ENCODE measurements around the gene NCKAP5L.

DNA sequence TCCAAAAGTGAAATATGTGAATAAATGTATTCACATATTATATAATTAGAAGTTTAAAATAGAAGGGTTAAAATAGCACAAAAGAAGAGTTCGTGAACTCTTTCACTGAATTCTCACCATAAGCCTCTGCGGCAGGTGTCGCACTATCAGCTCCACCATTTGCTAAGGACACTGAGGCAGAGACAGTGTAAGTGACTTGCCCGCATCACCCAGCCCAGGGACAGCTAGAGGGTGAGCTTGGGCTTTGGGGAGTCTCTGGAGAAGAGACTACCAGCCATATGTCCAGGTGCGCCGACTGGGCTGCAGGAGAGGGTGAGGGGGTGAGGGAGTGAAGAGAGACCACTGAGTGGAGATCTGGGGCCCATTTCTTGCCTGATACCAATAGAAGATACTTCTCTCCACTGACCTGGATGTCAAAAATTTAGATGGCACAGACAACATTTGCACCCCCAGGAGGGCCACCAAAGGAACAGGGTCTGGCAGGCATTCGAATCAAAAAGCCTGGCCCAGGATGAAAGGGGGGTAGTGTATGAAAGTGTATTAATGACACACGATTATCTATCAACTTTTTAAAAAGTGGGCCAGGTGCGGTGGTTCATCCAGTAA lies 47.0 kb upstream of the NCKAP5L start:
- TF ChIP-seq MAX (IDR thresholded peaks at IDR 0.05; ENCODE audit: insufficient read depth, insufficient read length) (no peak), POLR2A (IDR thresholded peaks at IDR 0.05; ENCODE audit: low read depth, low read length) (no peak), POLR2AphosphoS5 (IDR thresholded peaks at IDR 0.05; ENCODE audit: insufficient read depth, low read depth, low read length) (no peak)
- TF ChIP-seq, protein P1, sequence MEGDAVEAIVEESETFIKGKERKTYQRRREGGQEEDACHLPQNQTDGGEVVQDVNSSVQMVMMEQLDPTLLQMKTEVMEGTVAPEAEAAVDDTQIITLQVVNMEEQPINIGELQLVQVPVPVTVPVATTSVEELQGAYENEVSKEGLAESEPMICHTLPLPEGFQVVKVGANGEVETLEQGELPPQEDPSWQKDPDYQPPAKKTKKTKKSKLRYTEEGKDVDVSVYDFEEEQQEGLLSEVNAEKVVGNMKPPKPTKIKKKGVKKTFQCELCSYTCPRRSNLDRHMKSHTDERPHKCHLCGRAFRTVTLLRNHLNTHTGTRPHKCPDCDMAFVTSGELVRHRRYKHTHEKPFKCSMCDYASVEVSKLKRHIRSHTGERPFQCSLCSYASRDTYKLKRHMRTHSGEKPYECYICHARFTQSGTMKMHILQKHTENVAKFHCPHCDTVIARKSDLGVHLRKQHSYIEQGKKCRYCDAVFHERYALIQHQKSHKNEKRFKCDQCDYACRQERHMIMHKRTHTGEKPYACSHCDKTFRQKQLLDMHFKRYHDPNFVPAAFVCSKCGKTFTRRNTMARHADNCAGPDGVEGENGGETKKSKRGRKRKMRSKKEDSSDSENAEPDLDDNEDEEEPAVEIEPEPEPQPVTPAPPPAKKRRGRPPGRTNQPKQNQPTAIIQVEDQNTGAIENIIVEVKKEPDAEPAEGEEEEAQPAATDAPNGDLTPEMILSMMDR (IDR thresholded peaks at IDR 0.05; ENCODE audit: extremely low read depth in 1 of 2, insufficient read depth in 1 of 2, low read depth in 1 of 2, low read length in 2 of 2): no peak
